Trophoblast cell (in vitro differentiated cells and primary cell): Measurements from ENCODE around the gene KRTAP10-5.

Source experiments
- DNase-seq, 2 donors: peaks; one replicate each; pipeline ENCODE4 v3.0.0-alpha.2; 2016
- H2AFZ ChIP-seq: 2 replicates; pipeline ENCODE4 v1.6.1; 2013; ENCODE audit warnings: low read length, moderate library complexity, mild to moderate bottlenecking; ENCODE audit not compliant: insufficient read depth, poor library complexity
- H2AK5ac ChIP-seq: 2 replicates; pipeline ENCODE4 v1.6.1; 2013; ENCODE audit warnings: mild to moderate bottlenecking, low read length
- H2BK120ac ChIP-seq: 2 replicates; pipeline ENCODE4 v1.6.1; 2013; ENCODE audit warnings: low read length, mild to moderate bottlenecking, moderate library complexity; ENCODE audit not compliant: insufficient read depth, poor library complexity
- H2BK12ac ChIP-seq: 2 replicates; pipeline ENCODE4 v1.6.1; 2013; ENCODE audit warnings: mild to moderate bottlenecking, low read length, moderate library complexity
- H2BK5ac ChIP-seq: 2 replicates; pipeline ENCODE4 v1.6.1; 2013; ENCODE audit warnings: low read length, low read depth, moderate library complexity, mild to moderate bottlenecking; ENCODE audit not compliant: poor library complexity
- H3K14ac ChIP-seq: 2 replicates; pipeline ENCODE4 v1.6.1; 2013; ENCODE audit warnings: mild to moderate bottlenecking, low read length
- H3K18ac ChIP-seq: 2 replicates; pipeline ENCODE4 v1.6.1; 2013; ENCODE audit warnings: mild to moderate bottlenecking, low read length
- H3K23ac ChIP-seq: 2 replicates; pipeline ENCODE4 v1.6.1; 2013; ENCODE audit warnings: low read length
- H3K27ac ChIP-seq: 2 replicates; pipeline ENCODE4 v1.5.1; 2013; ENCODE audit warnings: low read depth, mild to moderate bottlenecking, inconsistent platforms, low read length, moderate library complexity
- H3K27me3 ChIP-seq: 2 replicates; pipeline ENCODE4 v1.6.1; 2013; ENCODE audit warnings: inconsistent platforms, mild to moderate bottlenecking, low read length, moderate library complexity; ENCODE audit not compliant: insufficient read depth
- H3K36me3 ChIP-seq, 2 experiments: 1 replicate in 1 of 2; 2 replicates in 1 of 2; pipeline ENCODE4 v1.6.1; 2013; ENCODE audit warnings: low read length in 2 of 2, mild to moderate bottlenecking in 2 of 2, moderate library complexity in 1 of 2; ENCODE audit not compliant: insufficient read depth in 2 of 2, control insufficient read depth in 1 of 2
- H3K4ac ChIP-seq: 2 replicates; pipeline ENCODE4 v1.6.1; 2013; ENCODE audit warnings: low read depth, mild to moderate bottlenecking, low read length, moderate library complexity
- H3K4me1 ChIP-seq, 2 experiments: 1 replicate in 1 of 2; 2 replicates in 1 of 2; pipeline ENCODE4 v1.6.1; 2013; ENCODE audit warnings: low read length in 2 of 2, mild to moderate bottlenecking in 2 of 2, moderate library complexity in 1 of 2; ENCODE audit not compliant: insufficient read depth in 2 of 2, control insufficient read depth in 1 of 2
- H3K4me2 ChIP-seq: 2 replicates; pipeline ENCODE4 v1.6.1; 2013; ENCODE audit warnings: inconsistent platforms, mild to moderate bottlenecking, low read length, moderate library complexity
- H3K4me3 ChIP-seq: 2 replicates; pipeline ENCODE4 v1.5.1; 2013; ENCODE audit warnings: mild to moderate bottlenecking, low read depth, low read length, inconsistent platforms
- H3K79me1 ChIP-seq: one replicate; pipeline ENCODE4 v1.6.1; 2013; ENCODE audit warnings: low read length
- H3K79me2 ChIP-seq: 2 replicates; pipeline ENCODE4 v1.6.1; 2013; ENCODE audit warnings: low read length, mild to moderate bottlenecking; ENCODE audit not compliant: control insufficient read depth, insufficient read depth, poor library complexity
- H3K9ac ChIP-seq: 2 replicates; pipeline ENCODE4 v1.6.1; 2013; ENCODE audit warnings: mild to moderate bottlenecking, low read length
- H3K9me3 ChIP-seq: 2 replicates; pipeline ENCODE4 v1.6.1; 2013; ENCODE audit warnings: low read depth, mild to moderate bottlenecking, control low read depth, inconsistent platforms, low read length; ENCODE audit not compliant: insufficient read depth
- H4K12ac ChIP-seq: 2 replicates; pipeline ENCODE4 v1.6.1; 2013; ENCODE audit warnings: low read depth, mild to moderate bottlenecking, low read length, moderate library complexity
- H4K8ac ChIP-seq: 2 replicates; pipeline ENCODE4 v1.6.1; 2013; ENCODE audit warnings: low read depth, mild to moderate bottlenecking, low read length, moderate library complexity
- H4K91ac ChIP-seq: one replicate; pipeline ENCODE4 v1.6.1; 2013; ENCODE audit warnings: low read depth, mild to moderate bottlenecking, low read length, moderate library complexity
- WGBS: extraction: QIAGEN DNeasy Blood & Tissue Kit; methylation state at CpG from one replicate; pipeline ENCODE4 v1.1.7; 2013; ENCODE audit warnings: missing lambda C conversion rate; ENCODE audit not compliant: insufficient read length, insufficient coverage; ENCODE audit errors: extremely low coverage; 5-methylcytosine and 5-hydroxymethylcytosine counted together

Gene KRTAP10-5

DNA sequence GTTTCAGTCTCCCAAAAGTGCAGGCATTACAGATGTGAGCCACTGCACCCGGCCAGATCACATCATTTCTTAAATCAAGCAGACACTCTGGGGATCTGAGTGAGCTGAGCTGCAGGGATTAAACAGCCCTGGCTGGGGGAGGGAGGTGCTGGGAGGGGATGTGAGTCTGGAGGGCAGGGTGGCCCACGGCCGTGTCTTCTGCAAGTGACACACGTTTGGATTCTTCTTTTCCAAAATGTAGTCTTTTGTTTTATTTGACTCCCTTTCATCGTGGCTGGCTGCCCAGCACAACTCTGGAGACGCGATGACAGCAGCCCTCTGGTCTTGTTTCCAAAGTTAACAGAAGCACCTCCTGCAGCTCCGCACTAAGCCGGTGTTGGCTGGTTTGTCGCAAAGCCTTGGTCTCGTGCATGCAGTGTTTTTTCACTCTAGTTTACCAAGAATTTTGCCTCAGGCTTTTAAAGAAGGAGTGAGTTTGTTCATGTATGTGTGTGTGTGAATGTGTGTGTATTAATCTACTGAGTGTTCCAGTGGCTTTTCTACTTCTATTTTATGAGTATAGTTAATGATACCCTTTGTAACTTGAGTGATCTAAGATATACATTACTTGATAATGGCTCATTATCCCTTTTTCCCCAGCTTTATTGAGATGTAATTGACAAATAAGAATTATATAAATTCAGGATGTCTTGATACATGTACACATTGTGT lies 2.8 kb upstream of the KRTAP10-5 start:
- Histone ChIP-seq H3K4me1 (no peaks in the 10 kb centered on the region), H2AK5ac (no peak overlapping the region), H3K23ac (no peak overlapping the region), H3K18ac (no peak overlapping the region), H3K36me3 (no peaks in the 10 kb centered on the region), H4K91ac (no peak overlapping the region), H3K9ac (no peak overlapping the region), H3K27me3 (no peaks in the 10 kb centered on the region), H3K9me3 (peaks cover 10% of the 10 kb centered on the region), H3K14ac (no peak overlapping the region), H2AFZ (no peak overlapping the region), H3K4me3 (no peak overlapping the region), H4K12ac (no peak overlapping the region), H3K4me2 (no peak overlapping the region), H4K8ac (no peak overlapping the region), H3K79me1 (no peaks in the 10 kb centered on the region), H3K27ac (no peak overlapping the region), H2BK120ac (no peak overlapping the region), H3K79me2 (no peaks in the 10 kb centered on the region), H2BK5ac (no peak overlapping the region), H2BK12ac (no peak overlapping the region), H3K4ac (no peak overlapping the region)
- no CpG with 5 or more reads among the region's 11 CpGs for WGBS
- peak in 1 of 2 donors; percentile 4 for DNase-seq

DNA sequence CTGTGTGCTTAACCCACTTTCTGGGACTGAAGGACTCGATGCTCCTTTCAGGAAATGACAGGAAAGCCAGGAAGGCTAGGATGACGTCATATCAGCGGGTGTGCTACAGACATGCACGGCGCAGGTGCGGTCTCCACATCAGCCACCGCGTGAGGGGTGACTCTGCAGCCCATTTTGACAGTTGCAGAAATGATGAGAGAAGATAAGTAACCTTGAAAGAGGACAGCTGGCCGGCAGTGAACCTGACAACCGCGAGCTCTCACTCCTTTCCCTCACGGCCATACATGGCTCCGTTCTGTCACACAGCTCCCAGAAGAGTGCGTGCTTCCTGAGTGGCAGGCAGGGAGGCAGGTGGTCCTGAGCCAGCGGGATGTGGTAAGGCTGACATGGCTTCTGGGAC lies 1.7 kb upstream of the KRTAP10-5 start:
- no peaks in the 10 kb centered on the region for H3K79me2 ChIP-seq

DNA sequence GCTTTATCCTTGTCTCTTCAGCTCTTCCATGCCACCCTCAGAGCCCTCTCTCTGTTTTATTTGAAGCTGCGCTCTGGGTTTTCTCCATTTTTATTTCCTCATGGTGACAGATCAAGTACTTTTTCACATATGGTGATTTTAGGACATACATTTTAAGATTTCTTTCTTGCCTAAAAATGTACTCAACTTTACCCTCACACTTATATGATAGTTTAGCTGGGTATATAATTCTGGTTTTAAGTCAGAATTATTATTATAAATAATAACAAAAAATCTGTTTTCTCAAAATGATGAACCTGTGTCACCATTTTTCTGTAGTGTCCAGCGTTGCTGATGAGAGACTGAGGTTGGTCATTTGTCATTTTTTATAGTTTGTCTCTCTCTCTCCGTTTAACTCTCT lies 754 bp upstream of the KRTAP10-5 start:
- Histone ChIP-seq H4K91ac (no peak overlapping the region), H3K79me1 (no peaks in the 10 kb centered on the region), H2BK12ac (no peak overlapping the region), H3K9ac (no peak overlapping the region), H4K8ac (no peak overlapping the region), H3K9me3 (peaks cover 14% of the 10 kb centered on the region), H3K4ac (no peak overlapping the region), H4K12ac (no peak overlapping the region), H3K36me3 (no peaks in the 10 kb centered on the region), H2BK120ac (no peak overlapping the region), H3K79me2 (no peaks in the 10 kb centered on the region), H3K4me2 (no peak overlapping the region), H3K27me3 (no peaks in the 10 kb centered on the region), H3K18ac (no peak overlapping the region), H2BK5ac (no peak overlapping the region), H3K4me1 (no peaks in the 10 kb centered on the region), H3K4me3 (no peak overlapping the region), H3K27ac (no peak overlapping the region), H3K14ac (no peak overlapping the region), H2AK5ac (no peak overlapping the region), H3K23ac (no peak overlapping the region), H2AFZ (no peak overlapping the region)
- DNase-seq: no peak
- no CpG with 5 or more reads among the region's 3 CpGs for WGBS

More for the DNA sequence above, 1.7 kb upstream of the KRTAP10-5 start:
- DNase-seq: no peak
- no peak overlapping the region for H2BK12ac ChIP-seq
- H3K14ac ChIP-seq: no peak overlapping the region
- peaks cover 14% of the 10 kb centered on the region for H3K9me3 ChIP-seq
- no peak overlapping the region for H3K27ac ChIP-seq
- H3K18ac ChIP-seq: no peak overlapping the region
- no peak overlapping the region for H3K4me2 ChIP-seq
- no peak overlapping the region for H2AFZ ChIP-seq
- H3K79me1 ChIP-seq: no peaks in the 10 kb centered on the region
- no peak overlapping the region for H4K8ac ChIP-seq
- no peak overlapping the region for H2BK5ac ChIP-seq
- H3K4ac ChIP-seq: no peak overlapping the region
- no peak overlapping the region for H2BK120ac ChIP-seq
- no peaks in the 10 kb centered on the region for H3K36me3 ChIP-seq
- no peak overlapping the region for H2AK5ac ChIP-seq
- no peak overlapping the region for H3K9ac ChIP-seq
- H3K4me1 ChIP-seq: no peaks in the 10 kb centered on the region
- H3K27me3 ChIP-seq: no peaks in the 10 kb centered on the region
- H4K12ac ChIP-seq: no peak overlapping the region
- no peak overlapping the region for H3K4me3 ChIP-seq
- no peak overlapping the region for H3K23ac ChIP-seq
- no peak overlapping the region for H4K91ac ChIP-seq
- no CpG with 5 or more reads among the region's 15 CpGs for WGBS

DNA sequence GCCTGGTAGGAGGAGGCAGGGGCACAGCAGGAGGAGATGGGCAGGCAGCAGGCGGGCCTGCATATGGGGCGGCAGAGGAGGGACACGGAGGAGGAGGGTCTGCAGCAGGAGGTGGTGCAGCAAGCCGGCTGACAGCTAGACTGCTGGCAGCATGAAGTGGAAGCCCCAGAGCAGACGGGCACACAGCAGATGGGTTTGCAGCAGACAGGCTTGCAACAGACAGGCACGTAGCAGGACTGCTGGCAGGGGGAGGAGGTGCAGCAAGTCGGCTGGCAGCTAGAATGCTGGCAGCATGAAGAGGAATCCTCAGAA lies 615 bp downstream of the KRTAP10-5 start:
- H2BK5ac ChIP-seq: no peak overlapping the region
- H3K79me2 ChIP-seq: no peaks in the 10 kb centered on the region
- no peak overlapping the region for H2BK120ac ChIP-seq
- H3K9me3 ChIP-seq: peaks cover 16% of the 10 kb centered on the region
- no peak overlapping the region for H3K4me2 ChIP-seq
- H3K27ac ChIP-seq: no peak overlapping the region
- no peaks in the 10 kb centered on the region for H3K79me1 ChIP-seq
- no peak overlapping the region for H4K8ac ChIP-seq
- H3K4ac ChIP-seq: no peak overlapping the region
- WGBS: no CpG with 5 or more reads among the region's 7 CpGs
- H2AK5ac ChIP-seq: no peak overlapping the region
- H4K12ac ChIP-seq: no peak overlapping the region
- no peak overlapping the region for H2BK12ac ChIP-seq
- H2AFZ ChIP-seq: no peak overlapping the region
- no peaks in the 10 kb centered on the region for H3K4me1 ChIP-seq
- no peak overlapping the region for H3K23ac ChIP-seq
- no peak overlapping the region for H3K9ac ChIP-seq
- H3K14ac ChIP-seq: no peak overlapping the region
- H3K36me3 ChIP-seq: no peaks in the 10 kb centered on the region
- no peak overlapping the region for H3K18ac ChIP-seq
- no peak for DNase-seq
- peak overlapping the region; percentile 18 for H3K4me3 ChIP-seq
- H4K91ac ChIP-seq: no peak overlapping the region
- no peaks in the 10 kb centered on the region for H3K27me3 ChIP-seq
